Measurements from ENCODE around the gene SLC9A9. TPM values are rescaled to one million over a fixed set of nuclear protein-coding genes. Genes with fewer than 3 reads are reported as not detected.

SLC9A9 gene
- total RNA-seq, 1 donor from 2014 or later = 3.5 TPM

DNA sequence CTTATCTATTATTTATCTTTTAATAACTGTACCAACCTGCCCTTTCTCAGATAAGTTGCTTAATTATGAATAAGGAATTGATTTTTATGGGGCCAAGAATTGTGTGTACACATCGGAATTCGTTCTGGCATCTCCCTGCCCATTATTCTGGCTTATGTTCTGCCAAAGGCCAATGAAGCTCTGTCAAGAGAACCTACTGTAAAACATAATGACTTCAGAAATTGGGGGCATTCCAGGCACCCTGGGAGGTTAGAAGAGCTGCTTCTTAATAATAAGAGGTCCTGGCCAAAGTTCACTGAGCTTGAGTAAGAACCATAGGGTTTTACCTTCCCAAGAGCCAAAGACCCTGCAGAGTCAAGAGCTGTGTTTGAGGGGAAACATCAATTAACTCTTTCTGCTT is 261.7 kb downstream of the SLC9A9 start:
- H3K27ac Mint-ChIP-seq (ENCODE audit: unreplicated experiment) = no peak overlapping the region
- no peaks in the 10 kb centered on the region for H3K27me3 Mint-ChIP-seq (ENCODE audit: unreplicated experiment)
- no peaks in the 10 kb centered on the region for H3K4me1 Mint-ChIP-seq (ENCODE audit: unreplicated experiment)
- H3K9me3 Mint-ChIP-seq (ENCODE audit: unreplicated experiment) = no peaks in the 10 kb centered on the region
- no peak overlapping the region for H3K4me3 Mint-ChIP-seq (ENCODE audit: unreplicated experiment)
- no peak for DNase-seq (ENCODE audit: extremely low spot score, unreplicated experiment)
- H3K36me3 Mint-ChIP-seq (ENCODE audit: unreplicated experiment) = no peaks in the 10 kb centered on the region
- TF ChIP-seq, protein P1, sequence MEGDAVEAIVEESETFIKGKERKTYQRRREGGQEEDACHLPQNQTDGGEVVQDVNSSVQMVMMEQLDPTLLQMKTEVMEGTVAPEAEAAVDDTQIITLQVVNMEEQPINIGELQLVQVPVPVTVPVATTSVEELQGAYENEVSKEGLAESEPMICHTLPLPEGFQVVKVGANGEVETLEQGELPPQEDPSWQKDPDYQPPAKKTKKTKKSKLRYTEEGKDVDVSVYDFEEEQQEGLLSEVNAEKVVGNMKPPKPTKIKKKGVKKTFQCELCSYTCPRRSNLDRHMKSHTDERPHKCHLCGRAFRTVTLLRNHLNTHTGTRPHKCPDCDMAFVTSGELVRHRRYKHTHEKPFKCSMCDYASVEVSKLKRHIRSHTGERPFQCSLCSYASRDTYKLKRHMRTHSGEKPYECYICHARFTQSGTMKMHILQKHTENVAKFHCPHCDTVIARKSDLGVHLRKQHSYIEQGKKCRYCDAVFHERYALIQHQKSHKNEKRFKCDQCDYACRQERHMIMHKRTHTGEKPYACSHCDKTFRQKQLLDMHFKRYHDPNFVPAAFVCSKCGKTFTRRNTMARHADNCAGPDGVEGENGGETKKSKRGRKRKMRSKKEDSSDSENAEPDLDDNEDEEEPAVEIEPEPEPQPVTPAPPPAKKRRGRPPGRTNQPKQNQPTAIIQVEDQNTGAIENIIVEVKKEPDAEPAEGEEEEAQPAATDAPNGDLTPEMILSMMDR (IDR thresholded peaks at IDR 0.05) = no peak

DNA sequence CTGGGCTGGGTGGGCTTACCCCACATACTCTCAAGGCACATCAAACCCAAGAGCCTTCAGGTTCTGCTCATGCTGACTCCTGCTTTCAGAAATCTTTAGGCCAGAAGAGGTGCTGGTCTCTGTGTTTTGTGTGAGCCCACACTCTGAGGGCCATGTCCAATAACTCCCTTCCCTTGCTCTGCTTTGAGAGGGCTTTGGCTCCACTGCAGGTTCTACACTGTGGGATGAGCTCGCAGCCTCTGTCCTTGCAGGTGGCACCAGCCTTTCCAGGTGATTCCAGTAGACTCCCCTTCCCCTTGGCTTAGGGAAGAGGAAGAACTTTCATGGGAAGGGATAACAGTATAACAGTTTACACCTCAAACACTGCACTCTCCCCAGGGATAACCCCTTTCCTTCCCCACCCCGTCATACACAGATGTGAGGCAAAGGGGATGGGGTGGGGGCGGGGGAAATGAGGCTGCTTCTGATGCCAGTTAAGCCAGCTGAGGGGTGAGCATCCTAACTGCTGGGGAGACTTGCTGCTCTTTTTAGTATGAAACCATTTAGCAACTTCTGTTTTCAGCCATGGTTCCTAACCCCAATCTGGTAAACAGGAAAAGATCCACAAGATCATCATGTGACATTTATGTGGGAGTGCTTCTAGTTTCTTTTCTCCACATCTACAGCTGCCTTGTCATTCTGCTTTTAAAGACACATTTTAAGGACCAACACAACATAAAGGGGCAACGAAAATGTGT is 262.4 kb downstream of the SLC9A9 start:
- no peaks in the 10 kb centered on the region for H3K9me3 Mint-ChIP-seq (ENCODE audit: unreplicated experiment)
- no peaks in the 10 kb centered on the region for H3K36me3 Mint-ChIP-seq (ENCODE audit: unreplicated experiment)
- H3K4me1 Mint-ChIP-seq (ENCODE audit: unreplicated experiment) = no peaks in the 10 kb centered on the region
- no peak for DNase-seq (ENCODE audit: extremely low spot score, unreplicated experiment)
- no peak overlapping the region for H3K27ac Mint-ChIP-seq (ENCODE audit: unreplicated experiment)
- TF ChIP-seq, protein P1 (IDR thresholded peaks at IDR 0.05) = no peak
- peaks cover 2% of the 10 kb centered on the region for H3K27me3 Mint-ChIP-seq (ENCODE audit: unreplicated experiment)
- H3K4me3 Mint-ChIP-seq (ENCODE audit: unreplicated experiment) = no peak overlapping the region

DNA sequence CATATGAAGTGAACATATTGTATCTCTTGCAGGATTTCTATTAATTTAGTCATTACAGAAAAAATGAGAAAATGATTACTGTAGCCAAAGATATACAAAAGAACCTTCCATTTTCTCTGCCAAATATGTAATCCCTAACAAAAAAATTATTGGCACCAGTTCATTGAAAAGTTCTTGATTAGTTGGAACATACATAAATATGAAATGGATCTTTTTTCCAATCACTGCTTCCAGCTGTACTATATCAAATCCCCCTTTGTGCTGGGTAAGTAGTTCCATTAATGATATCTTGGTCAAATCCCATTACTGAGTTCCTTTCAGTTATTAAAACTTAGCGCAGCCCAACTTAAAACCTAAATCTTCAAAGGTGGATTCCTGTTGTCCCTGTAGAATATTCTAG is 263.8 kb downstream of the SLC9A9 start:
- Mint-ChIP-seq H3K27me3 (ENCODE audit: unreplicated experiment) (peaks cover 2% of the 10 kb centered on the region), H3K27ac (ENCODE audit: unreplicated experiment) (no peak overlapping the region), H3K9me3 (ENCODE audit: unreplicated experiment) (no peaks in the 10 kb centered on the region), H3K4me1 (ENCODE audit: unreplicated experiment) (no peaks in the 10 kb centered on the region), H3K4me3 (ENCODE audit: unreplicated experiment) (no peak overlapping the region), H3K36me3 (ENCODE audit: unreplicated experiment) (no peaks in the 10 kb centered on the region)
- no peak for DNase-seq (ENCODE audit: extremely low spot score, unreplicated experiment)
- TF ChIP-seq, protein P1 (IDR thresholded peaks at IDR 0.05) = no peak

DNA sequence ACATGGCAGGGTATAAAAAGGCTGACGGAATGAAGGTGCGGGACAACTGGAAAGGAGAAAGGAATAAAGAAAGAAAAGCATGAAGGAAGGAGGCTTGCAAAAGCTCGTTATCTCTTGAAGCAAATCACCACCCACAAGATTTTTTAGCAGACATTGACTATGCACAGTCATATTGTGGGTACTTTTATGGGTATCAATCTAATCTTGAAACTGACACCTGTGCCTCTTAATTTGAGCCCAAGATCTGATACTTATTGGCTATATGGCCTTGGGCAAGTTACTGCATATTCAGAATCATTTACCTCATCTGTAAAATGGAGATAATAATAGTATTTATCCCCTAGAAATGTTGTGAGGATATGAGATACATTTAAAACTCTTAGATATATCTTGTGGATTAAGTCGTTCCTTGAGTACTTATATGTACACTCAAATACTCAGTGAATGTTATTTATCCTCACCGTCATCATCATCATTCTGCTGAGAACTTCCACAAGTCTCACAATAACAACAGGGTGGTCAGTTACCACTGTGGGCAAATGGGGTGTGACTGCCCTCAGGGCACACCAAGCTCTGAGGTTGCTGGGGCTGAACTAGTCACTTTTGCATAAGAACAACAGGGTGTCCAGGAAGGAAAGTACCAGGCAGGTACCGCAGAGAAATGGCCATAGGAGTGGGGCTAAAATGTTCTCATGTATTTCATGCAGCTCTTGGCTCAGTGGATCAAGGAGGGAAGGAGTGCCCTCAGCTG is 266.1 kb downstream of the SLC9A9 start:
- Mint-ChIP-seq H3K36me3 (ENCODE audit: unreplicated experiment) (no peaks in the 10 kb centered on the region), H3K27me3 (ENCODE audit: unreplicated experiment) (peaks cover 2% of the 10 kb centered on the region), H3K4me1 (ENCODE audit: unreplicated experiment) (no peaks in the 10 kb centered on the region), H3K9me3 (ENCODE audit: unreplicated experiment) (no peaks in the 10 kb centered on the region), H3K4me3 (ENCODE audit: unreplicated experiment) (no peak overlapping the region), H3K27ac (ENCODE audit: unreplicated experiment) (no peak overlapping the region)
- DNase-seq (ENCODE audit: extremely low spot score, unreplicated experiment) = no peak
- TF ChIP-seq, protein P1 (IDR thresholded peaks at IDR 0.05) = no peak

DNA sequence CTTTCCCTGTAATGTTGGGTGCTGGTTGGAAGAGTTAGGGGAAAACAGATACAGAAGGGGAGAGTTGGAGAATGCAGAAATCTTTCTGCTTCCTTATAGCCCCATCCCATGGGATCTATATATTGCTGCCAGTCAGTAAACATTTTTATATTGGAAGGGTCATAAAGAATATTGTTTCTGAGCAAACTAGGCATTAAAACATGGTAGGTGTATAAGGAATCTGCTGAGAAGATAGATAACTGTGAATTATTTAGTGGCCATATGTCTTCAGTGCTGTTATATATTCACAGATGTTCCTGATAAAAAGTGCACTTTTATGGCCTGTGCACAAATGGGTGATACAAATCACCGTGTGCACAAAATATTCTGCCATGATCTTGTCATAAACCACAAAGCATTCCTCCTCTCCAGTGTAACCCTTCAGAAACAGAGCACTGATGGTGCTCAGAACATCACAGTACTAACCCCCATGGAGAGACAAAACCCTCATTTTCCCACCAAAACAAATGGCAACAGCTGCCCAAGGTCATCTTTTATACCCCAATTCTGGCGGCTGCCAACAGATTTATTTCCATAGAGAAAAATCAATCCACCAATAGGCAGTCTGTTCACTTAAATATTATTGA is 269.3 kb downstream of the SLC9A9 start:
- TF ChIP-seq, protein P1 (IDR thresholded peaks at IDR 0.05) = no peak
- H3K9me3 Mint-ChIP-seq (ENCODE audit: unreplicated experiment) = no peaks in the 10 kb centered on the region
- H3K4me1 Mint-ChIP-seq (ENCODE audit: unreplicated experiment) = no peaks in the 10 kb centered on the region
- H3K36me3 Mint-ChIP-seq (ENCODE audit: unreplicated experiment) = no peaks in the 10 kb centered on the region
- peaks cover 2% of the 10 kb centered on the region for H3K27me3 Mint-ChIP-seq (ENCODE audit: unreplicated experiment)
- H3K27ac Mint-ChIP-seq (ENCODE audit: unreplicated experiment) = no peak overlapping the region
- H3K4me3 Mint-ChIP-seq (ENCODE audit: unreplicated experiment) = no peak overlapping the region
- DNase-seq (ENCODE audit: extremely low spot score, unreplicated experiment) = no peak

All from osteocyte (in vitro differentiated cells).